Endothelial cell of umbilical vein (primary cell): Measurements from ENCODE around the gene RIPK4. TPM values are rescaled to one million over a fixed set of nuclear protein-coding genes. Genes with fewer than 3 reads are reported as not detected.

Source experiments
- BruUV-seq: library from RNA; stranded (reverse); fragments of 400-500 nt; replicated peaks from 2 replicates; lab custom pipeline; 2021; lab: Mats Ljungman, UMichigan
- CTCF ChIA-PET: fragments of 300-600, 350-600 bp; sonication (Branson Sonifier 250); formaldehyde crosslinking; loops from one replicate; lab custom pipeline; 2021; ENCODE audit warnings: antibody characterized with exemption, inconsistent platforms; lab: Charles Lee
- POLR2A ChIA-PET: fragments of 300-600, 350-600 bp; sonication (Branson Sonifier 250); formaldehyde crosslinking; loops from one replicate; lab custom pipeline; 2021; ENCODE audit warnings: antibody characterized with exemption, inconsistent platforms; lab: Charles Lee
- DNase-seq: peaks from one replicate; pipeline ENCODE4 v3.0.0-alpha.2; 2011; ENCODE audit warnings: low read depth, low spot score
- FAIRE-seq: peaks from 2 replicates; lab custom pipeline; 2011; peaks lifted over from hg19 to GRCh38; lab: Jason Lieb, UNC
- H2AFZ ChIP-seq: 2 replicates; pipeline ENCODE4 v1.6.0; 2012; ENCODE audit warnings: low read depth, low read length, control low read depth, inconsistent platforms
- H3K27ac ChIP-seq: 2 replicates; pipeline ENCODE4 v1.5.1; 2011; ENCODE audit warnings: low read depth, mild to moderate bottlenecking, control low read depth, low read length, moderate library complexity; ENCODE audit not compliant: insufficient read depth
- H3K27me3 ChIP-seq, 2 experiments: 2 replicates each; pipeline versions ENCODE4 v1.6.0 to v1.6.1; 2011; ENCODE audit warnings: low read length in 2 of 2, mixed read lengths in 1 of 2; ENCODE audit not compliant: control insufficient read depth in 2 of 2, insufficient read depth in 2 of 2
- H3K36me3 ChIP-seq, 2 experiments: 2 replicates in 1 of 2; 3 replicates in 1 of 2; pipeline ENCODE4 v1.5.1; 2011; ENCODE audit warnings: low read length in 2 of 2, mild to moderate bottlenecking in 1 of 2, moderate library complexity in 1 of 2; ENCODE audit not compliant: control insufficient read depth in 2 of 2, insufficient read depth in 2 of 2; ENCODE audit errors: extremely low read depth in 1 of 2
- H3K4me1 ChIP-seq: 3 replicates; pipeline ENCODE4 v1.5.1; 2011; ENCODE audit warnings: mild to moderate bottlenecking, low read length; ENCODE audit not compliant: control insufficient read depth, insufficient read depth; ENCODE audit errors: extremely low read depth
- H3K4me2 ChIP-seq: 2 replicates; pipeline ENCODE4 v1.6.1; 2011; ENCODE audit warnings: low read length, control low read depth, mixed read lengths; ENCODE audit not compliant: insufficient read depth
- H3K4me3 ChIP-seq, 3 experiments: fragments of 200-600 bp in 1 of 3; sonication (generic), shearing (Covaris generic) in 1 of 3; replicated peaks in 1 of 3; 2 replicates each; pipeline ENCODE4 v1.5.1; 2011 to 2016; ENCODE audit warnings: control low read depth in 3 of 3, low read length in 3 of 3, mild to moderate bottlenecking in 2 of 3, inconsistent platforms in 1 of 3, low read depth in 1 of 3, moderate library complexity in 1 of 3; ENCODE audit not compliant: insufficient read depth in 1 of 3
- H3K79me2 ChIP-seq: 2 replicates; pipeline ENCODE4 v1.6.0; 2012; ENCODE audit warnings: low read length, inconsistent platforms; ENCODE audit not compliant: control insufficient read depth, insufficient read depth
- H3K9ac ChIP-seq: replicated peaks from 2 replicates; pipeline ENCODE3; 2011; ENCODE audit warnings: low read length, control low read depth; ENCODE audit not compliant: insufficient read depth; ENCODE audit errors: extremely low read depth
- H3K9me1 ChIP-seq: replicated peaks from 3 replicates; pipeline ENCODE4 v1.6.0; 2011; ENCODE audit warnings: mild to moderate bottlenecking, low read length; ENCODE audit not compliant: control insufficient read depth, insufficient read depth; ENCODE audit errors: extremely low read depth
- H3K9me3 ChIP-seq: replicated peaks from 2 replicates; pipeline ENCODE4 v1.5.1; 2012; ENCODE audit warnings: low read length, inconsistent platforms; ENCODE audit not compliant: control insufficient read depth, insufficient read depth
- H4K20me1 ChIP-seq: replicated peaks from 2 replicates; pipeline ENCODE3; 2011; ENCODE audit warnings: mild to moderate bottlenecking, low read length; ENCODE audit not compliant: control insufficient read depth, insufficient read depth; ENCODE audit errors: extremely low read depth
- EZH2 ChIP-seq: IDR thresholded peaks from 2 replicates; pipeline ENCODE4 v1.6.1; 2012; ENCODE audit warnings: borderline replicate concordance, low read depth, mild to moderate bottlenecking, moderate library complexity, low read length, inconsistent platforms; ENCODE audit not compliant: severe bottlenecking
- MAX ChIP-seq: IDR thresholded peaks from 2 replicates; pipeline ENCODE4 v1.6.1; 2011; ENCODE audit not compliant: insufficient read depth, insufficient read length
- MYC ChIP-seq: IDR thresholded peaks from one replicate; pipeline ENCODE4 v1.6.1; 2011; ENCODE audit warnings: mild to moderate bottlenecking, low read depth, low read length
- POLR2A ChIP-seq: IDR thresholded peaks from 2 replicates; pipeline ENCODE4 v1.6.1; 2012; ENCODE audit warnings: low read depth, mild to moderate bottlenecking, control low read depth, low read length
- POLR2AphosphoS5 ChIP-seq: IDR thresholded peaks from 2 replicates; pipeline ENCODE4 v1.6.1; 2012; ENCODE audit warnings: low read depth, mild to moderate bottlenecking, control low read depth, low read length, moderate library complexity; ENCODE audit not compliant: insufficient read depth
- dilution Hi-C: fragments of 300-500 bp; cut with MboI; formaldehyde crosslinking; loops from one replicate; pipeline ENCODE4 v1.15.0; 2019; ENCODE audit warnings: low sequenced_read_pairs; ENCODE audit not compliant: extremely low pct_ligation_motif_present
- intact Hi-C: fragments of 100-400 bp; cut with micrococcal nuclease; formaldehyde crosslinking; loops from one replicate; pipeline ENCODE4 v1.10.0; 2022
- polyA plus RNA-seq, 4 experiments: library from polyadenylated mRNA; depleted of rRNA in 3 of 4; stranded (reverse) in 3 of 4; unstranded in 1 of 4; fragments of >200 nt; gene quantifications; 2 replicates each; pipeline versions ENCODE4 v1.2.1 to v1.2.3, GENCODE V29; 2011 to 2012; ENCODE audit warnings: missing spikeins in 1 of 4
- total RNA-seq: library from RNA; stranded (reverse); gene quantifications from 2 replicates; pipeline ENCODE4 v1.2.3, GENCODE V29; 2021
- TF ChIP-seq, protein P1 (sequence below), 2 donors: IDR thresholded peaks; 1 replicate in 1 of 2; 2 replicates in 1 of 2; pipeline ENCODE4 v1.5.1; 2011; ENCODE audit warnings: low read length in 2 of 2, mild to moderate bottlenecking in 2 of 2, moderate library complexity in 2 of 2, control low read depth in 1 of 2, inconsistent platforms in 1 of 2, low read depth in 1 of 2; ENCODE audit not compliant: insufficient read depth in 1 of 2; ENCODE audit errors: extremely low read depth in 1 of 2

The RIPK4 gene
- total and polyA plus RNA-seq, 2 donors (not counting 3 experiments of a cell fraction or from before 2014, with no cell fraction given), result not detected

- H3K9me1 ChIP-seq, result no peaks in the 10 kb centered on the region
- H3K27ac ChIP-seq, result no peak overlapping the region
- TF ChIP-seq MYC (no peak), POLR2A (no peak), POLR2AphosphoS5 (no peak), EZH2 (no peak), MAX (no peak)
- TF ChIP-seq, protein P1, sequence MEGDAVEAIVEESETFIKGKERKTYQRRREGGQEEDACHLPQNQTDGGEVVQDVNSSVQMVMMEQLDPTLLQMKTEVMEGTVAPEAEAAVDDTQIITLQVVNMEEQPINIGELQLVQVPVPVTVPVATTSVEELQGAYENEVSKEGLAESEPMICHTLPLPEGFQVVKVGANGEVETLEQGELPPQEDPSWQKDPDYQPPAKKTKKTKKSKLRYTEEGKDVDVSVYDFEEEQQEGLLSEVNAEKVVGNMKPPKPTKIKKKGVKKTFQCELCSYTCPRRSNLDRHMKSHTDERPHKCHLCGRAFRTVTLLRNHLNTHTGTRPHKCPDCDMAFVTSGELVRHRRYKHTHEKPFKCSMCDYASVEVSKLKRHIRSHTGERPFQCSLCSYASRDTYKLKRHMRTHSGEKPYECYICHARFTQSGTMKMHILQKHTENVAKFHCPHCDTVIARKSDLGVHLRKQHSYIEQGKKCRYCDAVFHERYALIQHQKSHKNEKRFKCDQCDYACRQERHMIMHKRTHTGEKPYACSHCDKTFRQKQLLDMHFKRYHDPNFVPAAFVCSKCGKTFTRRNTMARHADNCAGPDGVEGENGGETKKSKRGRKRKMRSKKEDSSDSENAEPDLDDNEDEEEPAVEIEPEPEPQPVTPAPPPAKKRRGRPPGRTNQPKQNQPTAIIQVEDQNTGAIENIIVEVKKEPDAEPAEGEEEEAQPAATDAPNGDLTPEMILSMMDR (IDR thresholded peaks at IDR 0.05; ENCODE audit: extremely low read depth in 1 of 2, insufficient read depth in 1 of 2, low read depth in 1 of 2, low read length in 2 of 2), result no peak
- H3K4me1 ChIP-seq, result no peaks in the 10 kb centered on the region
- no TSS peak for BruUV-seq
- no peaks in the 10 kb centered on the region for H4K20me1 ChIP-seq
- no peaks in the 10 kb centered on the region for H3K79me2 ChIP-seq
- H3K9ac ChIP-seq, result no peak overlapping the region
- CTCF ChIA-PET, result interaction anchor here (1.8 kb wide), 1 partner anchor 15 kb away, joined by 5 read pairs; no protein-coding TSS in a partner anchor
- no peak overlapping the region for H3K4me3 ChIP-seq
- POLR2A ChIA-PET, result no interaction called here
- no peaks in the 10 kb centered on the region for H3K9me3 ChIP-seq
- H3K4me2 ChIP-seq, result no peak overlapping the region
- H2AFZ ChIP-seq, result no peak overlapping the region
- peaks cover 0 to 11% of the 10 kb centered on the region in 2 experiments for H3K36me3 ChIP-seq
- H3K27me3 ChIP-seq, result no peaks in the 10 kb centered on the region
- dilution Hi-C loops, result no loop called here
- intact Hi-C loops, result no loop called here
- DNase-seq (no peak), FAIRE-seq (no peak)
These were observed 34.7 kb upstream of the RIPK4 start for GRCh38 chr21:41801321-41802197.
